Sigmoid colon (tissue), 7 donors: ENCODE results near the gene MIEN1. TPM values are rescaled to one million over a fixed set of nuclear protein-coding genes. Genes with fewer than 3 reads are reported as not detected.

ENCODE experiments used
- DNase-seq: peaks from one replicate; pipeline ENCODE4 v3.0.0-alpha.2; 2019
- H3K27ac ChIP-seq, 4 donors: fragments of 200-600 bp; sonication (generic); one replicate each; pipeline ENCODE4 v1.5.1; 2016 to 2019; ENCODE audit warnings: mild to moderate bottlenecking in 1 of 4
- H3K27me3 ChIP-seq, 3 donors: fragments of 200-600 bp; sonication (generic); one replicate each; pipeline ENCODE4 v1.5.1; 2019; ENCODE audit warnings: mild to moderate bottlenecking in 1 of 3
- H3K36me3 ChIP-seq, 4 donors: fragments of 200-600 bp; sonication (generic); one replicate each; pipeline ENCODE4 v1.5.1; 2016 to 2019
- H3K4me1 ChIP-seq, 4 donors: fragments of 200-600 bp; sonication (generic); one replicate each; pipeline ENCODE4 v1.5.1; 2017 to 2019
- H3K4me3 ChIP-seq, 4 donors: fragments of 200-600 bp; sonication (generic); one replicate each; pipeline ENCODE4 v1.5.1; 2017 to 2019; ENCODE audit warnings: mild to moderate bottlenecking in 2 of 4, moderate library complexity in 1 of 4
- H3K9me3 ChIP-seq, 4 donors: fragments of 200-600 bp in 3 of 4; sonication (generic) in 3 of 4; one replicate each; pipeline versions ENCODE4 v1.5.1 to v1.6.1; 2013 to 2019
- CTCF ChIP-seq, 4 experiments: fragments of 450-650 bp in 3 of 4; fragments of 200-600 bp in 1 of 4; IDR thresholded peaks; one replicate each; pipeline ENCODE4 v1.5.1; 2016 to 2019; ENCODE audit warnings: antibody characterized with exemption in 4 of 4, mild to moderate bottlenecking in 3 of 4, moderate library complexity in 2 of 4
- EP300 ChIP-seq, 4 donors: sonication (generic); formaldehyde crosslinking; IDR thresholded peaks; one replicate each; pipeline ENCODE4 v1.6.1; 2017; ENCODE audit warnings: antibody characterized with exemption in 4 of 4
- POLR2A ChIP-seq, 2 donors: fragments of 450-650 bp; IDR thresholded peaks; one replicate each; pipeline ENCODE4 v1.6.1; 2016; ENCODE audit warnings: antibody characterized with exemption in 2 of 2, mild to moderate bottlenecking in 2 of 2, moderate library complexity in 2 of 2
- POLR2AphosphoS5 ChIP-seq, 4 donors: sonication (generic); formaldehyde crosslinking; IDR thresholded peaks; one replicate each; pipeline ENCODE4 v1.6.1; 2017; ENCODE audit warnings: antibody characterized with exemption in 4 of 4
- WGBS, 2 donors: extraction: QIAGEN DNeasy Blood & Tissue Kit; methylation state at CpG; one replicate each; pipeline ENCODE4 v1.1.7; 2013; 5-methylcytosine and 5-hydroxymethylcytosine counted together
- intact Hi-C: fragments of 100-400 bp; cut with DNase I; formaldehyde crosslinking; loops from one replicate; pipeline ENCODE4 v1.15.1; 2023
- polyA plus RNA-seq, 3 donors: library from polyadenylated mRNA; stranded (reverse); fragments of 200-250 nt; gene quantifications; one replicate each; pipeline ENCODE4 v1.2.3, GENCODE V29; 2013
- total RNA-seq, 4 donors: library from RNA; depleted of rRNA; stranded (reverse); fragments of >200 nt; gene quantifications; one replicate each; pipeline ENCODE4 v1.1.0, GENCODE V29; 2016
- donor health status: healthy with polysubstance abuse.
- donor health status: Bipolar disorder and iron deficiency.
- donor health status: healthy.

Gene MIEN1
- total and polyA plus RNA-seq, 7 donors = 52.4 to 226 (median 65.5) TPM

- Histone ChIP-seq H3K36me3 (no peaks in the 10 kb centered on the region), H3K27ac (no peak overlapping the region), H3K9me3 (no peaks in the 10 kb centered on the region), H3K4me3 (no peak overlapping the region), H3K27me3 (peaks cover 0 to 8% (median 0%) of the 10 kb centered on the region in 3 donors), H3K4me1 (no peaks in the 10 kb centered on the region)
- WGBS, 2 donors = 81 to 87% methylated on average over 4 of the region's 4 CpGs
- no peak for DNase-seq
- TF ChIP-seq POLR2A (IDR thresholded peaks at IDR 0.05) (no peak), POLR2AphosphoS5 (IDR thresholded peaks at IDR 0.05) (no peak), CTCF (IDR thresholded peaks at IDR 0.05) (no peak), EP300 (IDR thresholded peaks at IDR 0.05) (no peak)
- intact Hi-C loops = no loop called here
These were observed 43.7 kb upstream of the MIEN1 start for GRCh38 chr17:39774047-39774446.

GRCh38 chr17:39772987-39773934 is 42.9 kb upstream of the MIEN1 start:
- intact Hi-C loops = no loop called here
- 74 to 82% methylated on average over 7 of the region's 7 CpGs for WGBS, 2 donors

GRCh38 chr17:39772415-39772814 is 42.1 kb upstream of the MIEN1 start:
- Histone ChIP-seq H3K4me3 (no peak overlapping the region), H3K27ac (no peak overlapping the region), H3K36me3 (no peaks in the 10 kb centered on the region), H3K9me3 (no peaks in the 10 kb centered on the region), H3K4me1 (no peaks in the 10 kb centered on the region), H3K27me3 (no peaks in the 10 kb centered on the region)
- TF ChIP-seq POLR2A (IDR thresholded peaks at IDR 0.05) (no peak), CTCF (IDR thresholded peaks at IDR 0.05) (no peak), POLR2AphosphoS5 (IDR thresholded peaks at IDR 0.05) (no peak), EP300 (IDR thresholded peaks at IDR 0.05) (no peak)
- no peak for DNase-seq
- intact Hi-C loops = no loop called here

More at GRCh38 chr17:39772987-39773934, 42.9 kb upstream of the MIEN1 start:
- DNase-seq = no peak
- no peaks in the 10 kb centered on the region for H3K9me3 ChIP-seq
- no peak overlapping the region for H3K4me3 ChIP-seq
- no peak overlapping the region for H3K27ac ChIP-seq
- H3K36me3 ChIP-seq = no peaks in the 10 kb centered on the region
- H3K27me3 ChIP-seq = peaks cover 0 to under 1% (median 0%) of the 10 kb centered on the region in 3 donors
- TF ChIP-seq CTCF (IDR thresholded peaks at IDR 0.05) = no peak
- no peaks in the 10 kb centered on the region for H3K4me1 ChIP-seq

- no peak for DNase-seq
- no peaks in the 10 kb centered on the region for H3K36me3 ChIP-seq
- intact Hi-C loops = no loop called here
- H3K9me3 ChIP-seq = no peaks in the 10 kb centered on the region
- 31 to 33% methylated on average over 8 of the region's 8 CpGs for WGBS, 2 donors
- TF ChIP-seq POLR2A (IDR thresholded peaks at IDR 0.05) = no peak
- no peak overlapping the region for H3K27ac ChIP-seq
- no peaks in the 10 kb centered on the region for H3K27me3 ChIP-seq
- no peak overlapping the region for H3K4me3 ChIP-seq
- no peaks in the 10 kb centered on the region for H3K4me1 ChIP-seq
These were observed 39.7 kb upstream of the MIEN1 start for GRCh38 chr17:39769974-39770587.

GRCh38 chr17:39767147-39767546 is 36.8 kb upstream of the MIEN1 start:
- Histone ChIP-seq H3K4me1 (no peaks in the 10 kb centered on the region), H3K36me3 (no peaks in the 10 kb centered on the region), H3K27me3 (peaks cover 0 to 2% (median 0%) of the 10 kb centered on the region in 3 donors), H3K4me3 (no peak overlapping the region), H3K9me3 (no peaks in the 10 kb centered on the region), H3K27ac (no peak overlapping the region)
- 56 to 67% methylated on average over 3 of the region's 3 CpGs for WGBS, 2 donors
- intact Hi-C loops = no loop called here
- DNase-seq = no peak
- no peak for TF ChIP-seq EP300 (IDR thresholded peaks at IDR 0.05)
- no peak for TF ChIP-seq POLR2AphosphoS5 (IDR thresholded peaks at IDR 0.05)
- TF ChIP-seq CTCF (IDR thresholded peaks at IDR 0.05) = no peak
- TF ChIP-seq POLR2A (IDR thresholded peaks at IDR 0.05) = no peak
